HG03280 (cell line): ENCODE data around the gene TMEM255A.

ENCODE experiments used
- ATAC-seq: cut with Tn5 transposase; IDR thresholded peaks from one replicate; pipeline ENCODE4 v1.9.1; 2021; ENCODE audit warnings: mild to moderate bottlenecking, moderate library complexity; ENCODE audit not compliant: unreplicated experiment

Gene TMEM255A

GRCh38 chrX:120213438-120214265 is 97.6 kb downstream of the TMEM255A start:
- peak; percentile 70 for ATAC-seq
